ENCODE results near the gene CCDC134.
"Not testable (repeated sequence)": the region's sequence is repeated elsewhere in the genome, so short reads cannot be mapped to it uniquely, and the experiment has no call there.

Gene CCDC134

GRCh38 chr22:41833369-41834004, 33.0 kb downstream of the CCDC134 start:
- H3K27me3 ChIP-seq, result no peaks in the 10 kb centered on the region
- H3K36me3 ChIP-seq, result peaks cover 9% of the 10 kb centered on the region
- peak overlapping the region; percentile 88 to 92 for H3K4me3 ChIP-seq (ENCODE audit: low read depth in 1 of 2, low read length in 1 of 2)

GRCh38 chr22:41834005-41834944, 33.8 kb downstream of the CCDC134 start:
- Histone ChIP-seq H3K27ac (peak overlapping the region; percentile 83), H3K9me3 (no peaks in the 10 kb centered on the region), H3K4me1 (ENCODE audit: control insufficient read depth in 1 of 2, insufficient read depth in 1 of 2, low read depth in 1 of 2, low read length in 1 of 2) (peaks cover 14 to 30% of the 10 kb centered on the region in 2 experiments), H3K4me3 (ENCODE audit: low read depth in 1 of 2, low read length in 1 of 2) (peak overlapping the region; percentile 88 to 92), H3K36me3 (peaks cover 9% of the 10 kb centered on the region), H3K27me3 (no peaks in the 10 kb centered on the region)
- TF ChIP-seq CTCF (IDR thresholded peaks at IDR 0.05), result no peak

More at GRCh38 chr22:41833369-41834004, 33.0 kb downstream of the CCDC134 start:
- Histone ChIP-seq H3K4me1 (ENCODE audit: control insufficient read depth in 1 of 2, insufficient read depth in 1 of 2, low read depth in 1 of 2, low read length in 1 of 2) (peaks cover 14 to 30% of the 10 kb centered on the region in 2 experiments), H3K9me3 (no peaks in the 10 kb centered on the region), H3K27ac (peak overlapping the region; percentile 83)
- TF ChIP-seq CTCF (IDR thresholded peaks at IDR 0.05), result no peak

GRCh38 chr22:41835462-41835861, 35.0 kb downstream of the CCDC134 start:
- not testable (repeated sequence) for H3K27ac ChIP-seq; H3K9me3 ChIP-seq; H3K36me3 ChIP-seq; H3K27me3 ChIP-seq; H3K4me3 ChIP-seq (ENCODE audit: low read depth in 1 of 2, low read length in 1 of 2)
- H3K4me1 ChIP-seq (ENCODE audit: control insufficient read depth in 1 of 2, insufficient read depth in 1 of 2, low read depth in 1 of 2, low read length in 1 of 2), result peaks cover 14 to 30% of the 10 kb centered on the region in 2 experiments

- no peak overlapping the region for H3K4me3 ChIP-seq (ENCODE audit: low read depth in 1 of 2, low read length in 1 of 2)
- H3K36me3 ChIP-seq, result peaks cover 9% of the 10 kb centered on the region
- no peak overlapping the region for H3K27ac ChIP-seq
- no peak for TF ChIP-seq CTCF (IDR thresholded peaks at IDR 0.05)
- peaks cover 14 to 28% of the 10 kb centered on the region in 2 experiments for H3K4me1 ChIP-seq (ENCODE audit: control insufficient read depth in 1 of 2, insufficient read depth in 1 of 2, low read depth in 1 of 2, low read length in 1 of 2)
- H3K27me3 ChIP-seq, result no peaks in the 10 kb centered on the region
- no peaks in the 10 kb centered on the region for H3K9me3 ChIP-seq
Observed at GRCh38 chr22:41836551-41836950, 36.1 kb downstream of the CCDC134 start.

GRCh38 chr22:41838842-41839618, 38.6 kb downstream of the CCDC134 start:
- Histone ChIP-seq H3K4me1 (ENCODE audit: control insufficient read depth in 1 of 2, insufficient read depth in 1 of 2, low read depth in 1 of 2, low read length in 1 of 2) (peaks cover 16 to 34% of the 10 kb centered on the region in 2 experiments), H3K27me3 (no peaks in the 10 kb centered on the region), H3K4me3 (ENCODE audit: low read depth in 1 of 2, low read length in 1 of 2) (no peak overlapping the region), H3K27ac (no peak overlapping the region), H3K36me3 (peaks cover 9% of the 10 kb centered on the region), H3K9me3 (no peaks in the 10 kb centered on the region)
- TF ChIP-seq CTCF (IDR thresholded peaks at IDR 0.05), result no peak

Measured in neutrophil (primary cell).